ENCODE measurements around the gene ZNF865. TPM values are rescaled to one million over a fixed set of nuclear protein-coding genes. Genes with fewer than 3 reads are reported as not detected.

ZNF865 gene
- total and polyA plus RNA-seq, 2 of the 4 experiments (the other 2 are of a cell fraction): under 0.01 to 4.6 TPM

- TF ChIP-seq RCOR1 (IDR thresholded peaks at IDR 0.05; ENCODE audit: insufficient replicate concordance, low read length): peak; percentile 59
- TF ChIP-seq RFX5 (IDR thresholded peaks at IDR 0.05; ENCODE audit: low read depth, low read length): peak; percentile 14; the same call in 1 of the 2 replicates
- no peak for TF ChIP-seq FOS (IDR thresholded peaks at IDR 0.05; ENCODE audit: low read depth, low read length)
- TF ChIP-seq MAFK (IDR thresholded peaks at IDR 0.05; ENCODE audit: low read depth, low read length): no peak
Measured at GRCh38 chr19:55643003-55643886, 37.8 kb downstream of the ZNF865 start, which contains the start of gene ZNF581 (continued).

DNA sequence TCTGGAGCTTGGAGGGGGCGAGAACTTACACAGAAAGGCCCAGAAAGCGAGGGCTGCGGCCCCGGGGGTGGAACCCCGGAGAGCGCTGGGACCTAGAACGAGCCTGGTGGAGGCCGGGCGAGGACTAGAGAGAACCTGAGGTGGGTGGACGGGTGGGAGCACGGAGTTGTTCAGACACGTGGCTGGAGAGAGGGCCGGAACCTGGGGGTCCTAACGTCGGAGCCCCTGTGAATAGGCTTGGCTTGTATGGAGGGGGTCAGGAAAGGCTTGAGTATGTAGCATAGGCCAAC is 38.4 kb downstream of the ZNF865 start:
- peaks cover 34 to 77% of the 10 kb centered on the region in 2 experiments for H3K79me1 ChIP-seq (ENCODE audit: low read depth in 1 of 2, low read length in 2 of 2)
- peak overlapping the region; percentile 87 for H3K4me2 ChIP-seq (ENCODE audit: low read depth, low read length)
- H3K9me3 ChIP-seq (ENCODE audit: control insufficient read depth, insufficient read depth, low read length): no peaks in the 10 kb centered on the region
- WGBS, 2 experiments (ENCODE audit: extremely low coverage in 2 of 2, insufficient read length in 1 of 2): 0% methylated on average over 14 of the region's 15 CpGs; no CpG with 5 or more reads in 1 of the 2 experiments
- no peaks in the 10 kb centered on the region for H3K9me1 ChIP-seq (ENCODE audit: insufficient read depth, low read length)
- peak overlapping the region; percentile 97; the same call in 1 of the 2 replicates for H2AK5ac ChIP-seq (ENCODE audit: low read depth, low read length)
- peaks cover 12% of the 10 kb centered on the region for H3K36me3 ChIP-seq (ENCODE audit: control insufficient read depth, insufficient read depth, low read length)
- H3K14ac ChIP-seq (replicated peaks; ENCODE audit: low read depth, low read length): peak overlapping the region; percentile 89
- H3K9ac ChIP-seq (ENCODE audit: low read depth, low read length): peak overlapping the region; percentile 84
- no peak for TF ChIP-seq BHLHE40 (IDR thresholded peaks at IDR 0.05; ENCODE audit: low read depth, low read length)
- TF ChIP-seq RFX5 (IDR thresholded peaks at IDR 0.05; ENCODE audit: low read depth, low read length): no peak
- 0 out of 2 replicates have a peak, but pooled peaks have one; percentile 1 for TF ChIP-seq POLR2A (IDR thresholded peaks at IDR 0.05; ENCODE audit: low read depth, low read length)
- TF ChIP-seq USF2 (IDR thresholded peaks at IDR 0.05; ENCODE audit: low read depth, low read length): no peak
- H3K4me1 ChIP-seq (ENCODE audit: control insufficient read depth, insufficient read depth, low read length): peaks cover 13% of the 10 kb centered on the region
- dilution Hi-C loops (cut with HindIII; ENCODE audit: low sequenced_read_pairs, unreplicated experiment) (no loop called here), in situ Hi-C loops (cut with MboI; ENCODE audit: low sequenced_read_pairs) (loop anchor here (25.0 kb wide), 2 partner anchors 357 to 532 kb away; partner anchors contain the start of genes BRSK1, HSPBP1 and PPP1R12C), intact Hi-C loops (cut with micrococcal nuclease) (no loop called here)
- DNase-seq: no peak
- peak overlapping the region; percentile 79 for H3K4ac ChIP-seq (ENCODE audit: low read depth, low read length)
- H2AFZ ChIP-seq (replicated peaks; ENCODE audit: low read length, poor library complexity): peak overlapping the region; percentile 70
- peak overlapping the region; percentile 68 to 72; a peak in 1 of 4 replicates for H4K8ac ChIP-seq (ENCODE audit: low read depth in 2 of 2, low read length in 2 of 2)
- H3K27me3 ChIP-seq (ENCODE audit: control insufficient read depth, insufficient read depth, low read length): no peaks in the 10 kb centered on the region
- peak overlapping the region; percentile 29 for H3K56ac ChIP-seq (ENCODE audit: extremely low read depth, insufficient read depth, low read length)
- peak overlapping the region; percentile 96 for H2AK9ac ChIP-seq (replicated peaks; ENCODE audit: low read depth, low read length, poor library complexity)
- H4K20me1 ChIP-seq (ENCODE audit: insufficient read depth, low read length): no peaks in the 10 kb centered on the region
- no peak overlapping the region; the same call in 1 of the 2 replicates for H2BK120ac ChIP-seq (ENCODE audit: low read depth, low read length)
- peak overlapping the region; percentile 19 for H4K91ac ChIP-seq (ENCODE audit: insufficient read depth, low read depth, low read length)
- H3K18ac ChIP-seq (ENCODE audit: low read depth, low read length): no peak overlapping the region
- H3K23ac ChIP-seq (ENCODE audit: low read depth, low read length): peak overlapping the region; percentile 72; the same call in 1 of the 2 replicates
- H3K27ac ChIP-seq (ENCODE audit: insufficient read depth, low read length): peak overlapping the region; percentile 71
- POLR2A ChIA-PET (ENCODE audit: unreplicated experiment): interaction anchor here (1.0 kb wide), 1 partner anchor 11 kb away, joined by 4 read pairs; no protein-coding TSS in a partner anchor
- H3K4me3 ChIP-seq (ENCODE audit: insufficient read depth, low read depth, low read length): peak overlapping the region; percentile 74
- H2BK15ac ChIP-seq (ENCODE audit: low read depth, low read length): no peak overlapping the region
- ATAC-seq (ENCODE audit: low read depth): peak; percentile 0
- no peak overlapping the region for H2BK20ac ChIP-seq (ENCODE audit: low read depth, low read length)
- peak overlapping the region; percentile 1 for H2BK5ac ChIP-seq (ENCODE audit: low read depth, low read length, poor library complexity, severe bottlenecking)
- no TSS peak for BruUV-seq (replicated peaks)
- CTCF ChIA-PET: no interaction called here
- peak overlapping the region; percentile 14 for H4K5ac ChIP-seq (ENCODE audit: low read depth, low read length)

Data from IMR-90 (cell line).